DND-41 (cell line): ENCODE data around the gene ENKD1.

Source experiments
- ATAC-seq: fragments of 200-7000 bp; cut with Tn5 transposase; 3 replicates; pipeline ENCODE4 v1.9.1; 2021; ENCODE audit warnings: low read depth; ENCODE audit not compliant: insufficient read depth
- DNase-seq: peaks from one replicate; pipeline ENCODE4 v3.0.0-alpha.2; 2020
- H2AFZ ChIP-seq: 2 replicates; pipeline ENCODE4 v1.6.0; 2012; ENCODE audit warnings: low read depth, low read length
- H3K27ac ChIP-seq: 2 replicates; pipeline ENCODE4 v1.5.1; 2012; ENCODE audit warnings: low read length, inconsistent platforms
- H3K27me3 ChIP-seq: fragments of 200-600 bp; sonication (generic); 2 replicates; pipeline ENCODE4 v1.6.0; 2012; ENCODE audit warnings: low read length, mild to moderate bottlenecking, inconsistent platforms; ENCODE audit not compliant: insufficient read depth, poor library complexity
- H3K36me3 ChIP-seq: 2 replicates; pipeline ENCODE4 v1.5.1; 2012; ENCODE audit warnings: low read length, inconsistent platforms; ENCODE audit not compliant: insufficient read depth
- H3K4me1 ChIP-seq: 2 replicates; pipeline ENCODE4 v1.5.1; 2012; ENCODE audit warnings: mild to moderate bottlenecking, low read length; ENCODE audit not compliant: insufficient read depth
- H3K4me2 ChIP-seq: 2 replicates; pipeline ENCODE4 v1.6.0; 2012; ENCODE audit warnings: mild to moderate bottlenecking, moderate library complexity, low read length, inconsistent platforms; ENCODE audit not compliant: insufficient read depth
- H3K4me3 ChIP-seq, 2 experiments: fragments of 200-600 bp in 1 of 2; shearing (Covaris generic) in 1 of 2; 2 replicates each; pipeline ENCODE4 v1.5.1; 2012 to 2016; ENCODE audit warnings: inconsistent platforms in 2 of 2, low read length in 2 of 2, mild to moderate bottlenecking in 2 of 2, low read depth in 1 of 2, moderate library complexity in 1 of 2
- H3K79me2 ChIP-seq: 2 replicates; pipeline ENCODE4 v1.6.0; 2012; ENCODE audit warnings: low read length, inconsistent platforms; ENCODE audit not compliant: insufficient read depth
- H3K9ac ChIP-seq: 2 replicates; pipeline ENCODE4 v1.6.0; 2012; ENCODE audit warnings: low read depth, mild to moderate bottlenecking, inconsistent platforms, low read length, moderate library complexity
- H3K9me3 ChIP-seq: 2 replicates; pipeline ENCODE4 v1.5.1; 2012; ENCODE audit warnings: low read length, moderate library complexity, mild to moderate bottlenecking, inconsistent platforms; ENCODE audit not compliant: insufficient read depth, severe bottlenecking
- H4K20me1 ChIP-seq: 2 replicates; pipeline ENCODE4 v1.6.0; 2012; ENCODE audit warnings: low read length; ENCODE audit not compliant: insufficient read depth
- CTCF ChIP-seq: IDR thresholded peaks from 2 replicates; pipeline ENCODE4 v1.5.1; 2012; ENCODE audit warnings: borderline replicate concordance, low read length, moderate library complexity, mild to moderate bottlenecking; ENCODE audit not compliant: poor library complexity, severe bottlenecking; ENCODE audit errors: extremely low read depth
- EZH2 ChIP-seq: IDR thresholded peaks from 3 replicates; pipeline ENCODE4 v1.6.1; 2012; ENCODE audit warnings: borderline replicate concordance, low read depth, mild to moderate bottlenecking, moderate library complexity, low read length, inconsistent platforms; ENCODE audit not compliant: severe bottlenecking

The ENKD1 gene

DNA sequence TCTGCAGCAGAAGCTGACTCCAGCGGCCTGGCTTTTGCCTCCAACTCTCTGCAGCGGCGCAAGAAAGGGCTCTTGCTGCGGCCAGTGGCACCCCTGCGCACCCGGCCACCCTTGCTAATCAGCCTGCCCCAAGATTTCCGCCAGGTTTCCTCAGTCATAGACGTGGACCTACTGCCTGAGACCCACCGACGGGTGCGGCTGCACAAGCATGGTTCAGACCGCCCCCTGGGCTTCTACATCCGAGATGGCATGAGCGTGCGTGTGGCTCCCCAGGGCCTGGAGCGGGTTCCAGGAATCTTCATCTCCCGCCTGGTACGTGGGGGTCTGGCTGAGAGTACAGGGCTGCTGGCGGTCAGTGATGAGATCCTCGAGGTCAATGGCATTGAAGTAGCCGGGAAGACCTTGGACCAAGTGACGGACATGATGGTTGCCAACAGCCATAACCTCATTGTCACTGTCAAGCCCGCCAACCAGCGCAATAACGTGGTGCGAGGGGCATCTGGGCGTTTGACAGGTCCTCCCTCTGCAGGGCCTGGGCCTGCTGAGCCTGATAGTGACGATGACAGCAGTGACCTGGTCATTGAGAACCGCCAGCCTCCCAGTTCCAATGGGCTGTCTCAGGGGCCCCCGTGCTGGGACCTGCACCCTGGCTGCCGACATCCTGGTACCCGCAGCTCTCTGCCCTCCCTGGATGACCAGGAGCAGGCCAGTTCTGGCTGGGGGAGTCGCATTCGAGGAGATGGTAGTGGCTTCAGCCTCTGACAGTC is 4.5 kb downstream of the ENKD1 start:
- TF ChIP-seq CTCF (no peak), EZH2 (no peak)
- Histone ChIP-seq H3K9ac (0 out of 2 replicates have a peak overlapping the region, but pooled peaks have one; percentile 51), H3K4me2 (peak overlapping the region; percentile 97; the same call in 1 of the 2 replicates), H2AFZ (no peak overlapping the region), H3K27me3 (no peaks in the 10 kb centered on the region), H3K36me3 (peaks cover 52% of the 10 kb centered on the region), H3K9me3 (no peaks in the 10 kb centered on the region), H3K4me1 (peaks cover 53% of the 10 kb centered on the region), H3K27ac (no peak overlapping the region), H4K20me1 (peaks cover 29% of the 10 kb centered on the region; the same call in 1 of the 2 replicates), H3K79me2 (peaks cover 26% of the 10 kb centered on the region), H3K4me3 (no peak overlapping the region)
- ATAC-seq (no peak), DNase-seq (no peak)

GRCh38 chr16:67661101-67661761 is 5.3 kb downstream of the ENKD1 start:
- Histone ChIP-seq H3K79me2 (peaks cover 24% of the 10 kb centered on the region), H4K20me1 (peaks cover 36% of the 10 kb centered on the region; the same call in 1 of the 2 replicates), H3K27ac (peak overlapping the region; percentile 69), H3K9me3 (no peaks in the 10 kb centered on the region), H3K9ac (peak overlapping the region; percentile 51), H3K36me3 (peaks cover 58% of the 10 kb centered on the region), H2AFZ (peak overlapping the region; percentile 77), H3K27me3 (no peaks in the 10 kb centered on the region), H3K4me2 (peak overlapping the region; percentile 97), H3K4me3 (peak overlapping the region; percentile 17 to 95; a peak in 3 of 4 replicates), H3K4me1 (peaks cover 48% of the 10 kb centered on the region)
- TF ChIP-seq EZH2 (no peak), CTCF (no peak)
- DNase-seq: no peak
- ATAC-seq: no peak

GRCh38 chr16:67660564-67661028 is 6.0 kb downstream of the ENKD1 start, which contains the start of gene PARD6A:
Gene PARD6A (plus strand): TSS chr16:67660960. CDS start chr16:67661039, 79 bp downstream.
- Histone ChIP-seq H3K4me1 (peaks cover 42% of the 10 kb centered on the region), H3K36me3 (peaks cover 65% of the 10 kb centered on the region)
- peak; percentile 79 for ATAC-seq

More at GRCh38 chr16:67660564-67661028, 6.0 kb downstream of the ENKD1 start, which contains the start of gene PARD6A:
- peak within 1 kb of the TSS; percentile 98 for H2AFZ ChIP-seq
- peak; percentile 96 for DNase-seq
- H4K20me1 ChIP-seq: peaks cover 38% of the 10 kb centered on the region; the same call in 1 of the 2 replicates
- H3K9me3 ChIP-seq: no peaks in the 10 kb centered on the region
- peak within 1 kb of the TSS; percentile 97 for H3K4me2 ChIP-seq
- peaks cover 20% of the 10 kb centered on the region for H3K79me2 ChIP-seq
- H3K4me3 ChIP-seq: peak within 1 kb of the TSS; percentile 60 to 95
- TF ChIP-seq EZH2 (no peak), CTCF (no peak)
- H3K27me3 ChIP-seq: no peaks in the 10 kb centered on the region
- H3K27ac ChIP-seq: peak within 1 kb of the TSS; percentile 89
- H3K9ac ChIP-seq: peak within 1 kb of the TSS; percentile 83
